ENCODE data around the gene MSGN1.
"Not testable (repeated sequence)": the region's sequence is repeated elsewhere in the genome, so short reads cannot be mapped to it uniquely, and the experiment has no call there.

The MSGN1 gene

DNA sequence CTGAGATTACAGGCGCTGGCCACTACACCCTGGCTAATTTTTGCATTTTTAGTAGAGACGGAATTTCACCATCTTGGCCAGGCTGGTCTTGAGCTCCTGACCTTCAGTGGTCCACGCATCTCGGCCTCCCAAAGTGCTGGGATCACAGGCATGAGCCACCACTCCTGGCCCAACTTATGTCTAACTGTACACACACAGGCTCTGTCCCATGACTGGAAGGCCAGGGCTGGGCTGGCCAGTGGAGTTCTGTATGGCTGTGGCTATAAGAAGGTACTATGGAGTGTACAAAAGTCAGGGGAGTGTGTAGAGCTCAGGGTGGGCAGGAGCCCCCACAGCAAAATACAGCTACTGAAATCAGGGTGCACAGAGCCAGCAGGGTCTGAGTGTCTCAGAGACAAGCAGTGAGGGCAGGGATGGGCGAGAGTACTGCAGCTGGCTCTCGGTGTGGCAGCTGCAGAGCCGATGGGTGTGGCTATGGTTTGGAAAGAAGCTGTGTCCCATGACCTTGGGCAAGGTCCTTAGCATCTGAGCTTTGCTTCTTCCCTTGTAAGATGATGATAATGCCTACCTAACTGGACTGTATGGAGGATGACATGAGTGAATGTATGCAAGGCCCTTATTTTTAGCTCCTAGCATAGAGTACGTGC lies 10.4 kb upstream of the MSGN1 start:
- no peak for DNase-seq

DNA sequence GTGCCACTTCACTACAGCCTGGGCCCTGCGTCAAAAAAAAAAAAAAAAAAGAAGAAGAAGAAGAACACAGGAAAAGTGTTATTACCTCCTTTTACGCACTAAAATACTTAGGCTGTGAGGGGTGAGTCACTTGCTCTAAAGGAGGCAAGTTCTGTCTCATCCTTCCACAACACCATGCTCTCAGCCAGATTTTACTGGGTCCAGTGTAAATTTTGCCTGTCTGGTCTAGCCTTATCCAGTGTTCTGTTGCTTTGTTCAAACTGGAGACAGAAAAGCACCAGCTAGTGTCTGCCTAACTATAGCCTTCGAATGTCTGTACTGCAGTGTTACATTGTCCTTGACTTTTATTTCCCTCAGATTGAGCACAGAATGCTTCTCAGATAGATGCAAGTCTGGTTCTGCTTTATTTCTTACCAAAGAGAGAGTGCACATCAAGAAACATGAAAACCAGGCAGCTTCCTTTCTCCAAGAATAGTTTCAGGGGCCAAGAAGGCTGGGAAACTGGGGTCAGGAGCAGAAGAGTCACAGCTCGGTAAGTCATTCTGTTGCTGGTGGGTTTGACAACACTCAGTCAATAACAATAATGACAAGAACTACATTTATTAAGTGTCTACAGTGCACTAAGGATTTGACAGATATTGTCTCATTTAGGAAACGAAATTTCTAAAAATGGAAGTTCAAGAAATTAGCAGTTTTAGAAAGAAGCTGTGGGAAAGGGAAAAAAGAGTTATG lies 3.1 kb upstream of the MSGN1 start:
- no peak for DNase-seq

DNA sequence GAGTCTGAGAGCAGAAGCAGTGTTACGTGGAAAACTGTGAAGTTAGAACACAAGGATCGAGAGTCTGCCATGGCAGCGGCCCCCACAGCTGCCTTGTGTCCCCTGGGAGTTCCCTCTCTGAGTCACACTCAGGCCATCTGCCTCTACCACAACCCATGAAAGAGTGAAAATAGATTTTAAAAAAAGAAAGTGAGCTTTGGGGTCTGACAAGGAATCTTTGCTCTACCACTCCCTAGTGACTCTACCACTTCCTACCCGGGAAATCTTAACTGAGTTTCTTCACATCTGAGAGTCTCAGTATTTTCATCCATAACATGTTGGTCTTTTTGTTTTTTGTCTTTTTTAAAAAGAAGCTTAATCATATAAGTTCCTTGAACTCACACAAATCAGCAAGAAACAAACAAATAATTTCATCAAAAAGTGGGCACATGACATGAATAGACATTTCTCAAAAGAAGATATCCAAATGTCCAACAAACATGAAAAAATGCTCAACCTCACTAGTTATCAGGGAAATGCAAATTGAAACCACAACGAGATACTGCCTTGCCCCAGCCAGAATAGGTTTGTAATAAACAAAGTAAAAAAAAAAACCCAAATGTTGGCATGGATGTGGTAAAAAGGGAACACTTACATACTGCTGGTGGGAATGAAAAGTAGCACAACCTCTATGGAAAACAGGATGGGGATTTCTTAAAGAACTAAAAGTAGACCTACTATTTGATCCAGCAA lies 2.4 kb upstream of the MSGN1 start:
- no peak for DNase-seq

DNA sequence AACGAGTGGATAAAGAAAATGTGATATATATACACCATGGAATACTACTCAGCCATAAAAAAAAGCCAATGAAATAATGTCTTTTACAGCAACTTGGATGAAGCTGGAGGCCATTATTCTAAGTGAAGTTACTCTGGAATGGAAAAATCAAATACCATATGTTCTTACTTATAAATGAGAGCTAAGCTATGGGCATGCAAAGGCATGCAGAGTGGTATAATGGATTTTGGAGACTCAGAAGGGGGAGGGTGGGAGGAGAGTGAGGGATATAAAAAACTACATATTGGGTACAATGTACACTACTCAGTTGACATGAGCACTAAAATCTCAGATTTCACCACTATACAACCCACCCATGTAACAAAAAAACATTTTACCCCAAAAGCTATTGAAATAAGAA lies 1.7 kb upstream of the MSGN1 start:
- no peak for DNase-seq

DNA sequence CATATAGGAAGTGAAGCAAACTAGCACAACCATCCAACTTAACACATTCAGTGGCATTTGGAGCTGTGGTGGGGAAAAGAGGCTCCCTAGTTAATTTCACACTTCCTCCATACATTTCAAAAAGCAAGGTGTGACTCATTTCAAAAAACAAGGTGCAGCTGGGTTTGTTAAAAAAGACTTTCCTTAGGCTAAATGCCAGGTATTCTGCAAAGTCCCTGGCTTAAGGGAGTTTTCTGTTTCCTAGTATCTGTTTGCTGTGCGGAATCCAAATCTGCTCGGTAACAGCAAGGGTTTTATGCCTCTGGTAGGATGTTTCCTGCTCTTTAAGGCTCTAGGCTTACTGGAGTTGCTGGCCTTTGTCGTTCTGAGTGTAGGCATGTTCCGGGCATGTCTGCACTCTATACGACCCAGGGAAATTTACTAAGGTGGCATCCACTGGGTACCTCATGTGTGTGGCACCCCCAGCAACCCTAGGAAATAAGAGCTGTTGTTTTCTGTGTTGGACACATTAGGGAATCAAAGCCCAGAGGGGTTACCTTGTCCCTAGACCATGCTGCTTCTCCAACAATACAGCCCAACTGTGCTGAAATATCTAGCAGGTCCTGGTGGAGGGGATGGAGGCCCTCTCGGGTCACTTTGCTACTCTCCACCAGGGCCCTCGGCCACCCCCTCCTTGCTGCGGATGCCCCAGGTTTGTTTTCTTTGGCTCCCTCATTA lies 634 bp upstream of the MSGN1 start:
- no peak for DNase-seq

DNA sequence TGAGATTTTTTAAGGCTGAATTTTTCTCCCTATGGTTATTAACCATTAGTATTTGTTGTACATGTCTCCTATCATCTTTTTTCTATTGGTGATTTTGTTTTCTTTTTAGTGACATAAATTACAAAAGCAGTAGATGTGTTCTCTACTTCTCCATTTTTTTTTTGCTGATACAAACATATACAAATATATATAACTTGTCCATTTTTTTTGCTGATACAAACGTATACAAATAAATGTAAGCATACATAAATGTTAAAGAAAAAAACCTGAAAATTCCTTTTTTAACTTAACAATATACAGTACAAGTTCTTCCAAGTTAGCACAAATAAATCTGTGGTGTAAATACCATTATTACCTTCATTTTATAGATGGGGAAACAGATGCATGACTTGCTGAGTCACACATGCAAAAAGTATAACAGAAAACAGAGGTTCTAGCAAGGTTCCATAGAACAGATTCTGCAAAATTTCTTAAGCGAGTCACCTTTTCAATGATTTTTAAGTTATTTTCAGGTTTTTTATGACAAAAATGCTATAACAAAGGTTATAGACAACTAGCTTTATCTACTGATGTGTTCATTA lies 2.1 kb downstream of the MSGN1 start:
- DNase-seq, result no peak

DNA sequence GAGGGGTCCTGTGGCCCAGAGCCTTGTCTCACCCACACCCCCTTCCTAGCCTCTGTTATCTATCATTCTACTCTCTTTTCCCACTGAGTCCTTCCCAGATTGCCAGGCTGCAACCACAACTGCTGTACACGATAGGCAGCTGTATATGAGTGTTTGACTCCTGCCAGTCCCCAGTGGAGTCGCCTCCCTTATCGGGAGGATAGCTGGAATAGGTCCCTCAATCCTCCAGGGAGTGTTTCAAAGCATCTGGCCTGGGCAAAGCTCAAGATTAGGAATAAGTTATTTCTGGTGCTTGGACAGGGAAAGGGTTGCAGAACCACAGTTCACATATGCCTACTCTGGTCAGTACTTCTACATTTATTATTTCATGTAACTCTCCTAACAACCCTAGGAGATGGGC lies 4.8 kb downstream of the MSGN1 start:
- no peak for DNase-seq

DNA sequence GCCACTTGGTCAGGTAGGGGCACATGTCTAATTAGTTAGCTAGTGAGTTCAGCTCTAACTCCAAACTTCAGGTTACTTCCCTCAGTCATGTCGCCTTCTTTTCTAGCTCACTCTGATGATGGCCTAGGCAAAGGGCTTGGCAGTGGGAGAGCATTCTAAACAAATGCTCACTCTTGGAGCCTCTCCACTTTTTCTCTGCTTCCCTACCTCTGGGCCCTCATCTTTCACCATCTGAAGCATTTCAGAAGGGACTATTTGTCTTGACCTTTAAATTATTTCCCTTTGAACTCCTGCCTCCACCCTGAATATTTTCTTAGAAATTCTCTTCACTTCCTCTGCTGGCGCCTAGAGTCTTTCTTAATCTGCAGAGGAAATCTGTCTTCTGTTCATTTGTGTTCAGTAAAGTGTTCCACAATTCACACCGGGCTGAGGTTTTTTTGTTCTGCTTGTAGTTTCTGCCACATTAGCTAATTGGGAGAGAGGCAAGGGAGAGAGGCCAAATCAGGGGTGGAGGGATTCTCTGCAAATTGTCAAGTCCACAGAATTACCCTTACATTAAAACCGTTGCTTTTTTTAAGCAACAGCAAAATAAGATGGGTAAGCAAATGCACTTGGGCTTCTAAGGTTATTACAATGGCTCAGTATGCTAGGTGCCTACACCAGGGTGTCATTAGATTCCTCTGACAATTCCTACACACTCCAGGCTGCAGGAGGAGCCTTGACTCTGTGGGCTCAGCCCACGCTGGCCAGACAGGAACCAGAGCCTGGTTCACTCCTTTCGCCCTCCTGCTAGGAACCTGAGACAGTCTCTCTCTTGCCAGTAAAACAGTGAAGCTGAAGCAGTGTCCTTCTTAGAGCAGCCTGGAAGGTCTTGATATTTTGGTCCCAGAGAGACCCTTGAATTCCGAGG lies 5.5 kb downstream of the MSGN1 start:
- DNase-seq, result no peak

DNA sequence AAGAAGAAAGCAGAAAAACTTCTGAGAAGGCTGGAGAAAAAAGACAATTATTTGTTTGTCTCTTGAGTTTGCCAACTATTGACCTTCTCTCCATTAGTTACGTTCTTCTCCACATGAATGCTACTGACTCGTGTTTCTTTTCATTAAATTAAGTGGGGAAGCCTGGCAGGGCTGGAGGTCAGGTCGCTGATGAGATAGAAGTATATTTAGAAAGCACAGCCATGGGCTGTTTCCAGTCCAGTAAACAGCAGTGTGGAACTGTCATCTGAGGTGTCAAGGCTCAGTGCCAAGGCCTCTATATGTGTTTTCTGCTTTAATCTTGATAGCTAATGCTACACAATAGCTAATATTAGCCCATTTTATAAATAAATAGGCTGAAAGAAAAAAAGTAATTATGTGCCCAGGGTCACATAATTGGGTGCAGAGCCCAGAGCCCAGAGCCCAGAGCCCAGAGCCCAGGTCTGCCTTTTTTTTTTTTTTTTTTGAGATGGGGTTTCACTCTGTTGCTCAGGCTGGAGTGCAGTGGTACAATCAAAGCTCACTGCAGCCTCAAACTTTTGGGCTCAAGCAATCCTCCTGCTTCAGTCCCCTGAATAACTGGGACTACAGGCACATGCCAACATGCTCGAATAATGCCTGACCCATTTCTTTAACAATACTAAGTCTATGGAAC lies 6.3 kb downstream of the MSGN1 start:
- no peak for DNase-seq

DNA sequence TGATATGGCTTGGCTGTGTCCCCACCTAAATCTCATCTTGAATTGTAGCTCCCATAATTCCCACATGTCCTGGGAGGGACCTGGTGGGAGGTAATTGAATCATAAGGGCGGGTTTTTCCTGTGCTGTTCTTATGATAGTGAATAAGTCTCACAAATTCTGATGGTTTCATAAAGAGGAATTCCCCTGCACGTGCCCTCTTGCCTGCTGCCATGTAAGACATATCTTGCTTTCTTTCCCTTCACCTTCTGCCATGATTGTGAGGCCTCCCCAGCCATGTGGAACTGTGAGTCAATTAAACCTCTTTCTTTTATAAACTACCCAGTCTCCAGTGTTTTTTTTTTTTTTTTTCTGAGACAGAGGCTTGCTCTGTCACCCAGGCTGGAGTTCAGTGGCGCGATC lies 7.4 kb downstream of the MSGN1 start:
- DNase-seq, result not testable (repeated sequence)

DNA sequence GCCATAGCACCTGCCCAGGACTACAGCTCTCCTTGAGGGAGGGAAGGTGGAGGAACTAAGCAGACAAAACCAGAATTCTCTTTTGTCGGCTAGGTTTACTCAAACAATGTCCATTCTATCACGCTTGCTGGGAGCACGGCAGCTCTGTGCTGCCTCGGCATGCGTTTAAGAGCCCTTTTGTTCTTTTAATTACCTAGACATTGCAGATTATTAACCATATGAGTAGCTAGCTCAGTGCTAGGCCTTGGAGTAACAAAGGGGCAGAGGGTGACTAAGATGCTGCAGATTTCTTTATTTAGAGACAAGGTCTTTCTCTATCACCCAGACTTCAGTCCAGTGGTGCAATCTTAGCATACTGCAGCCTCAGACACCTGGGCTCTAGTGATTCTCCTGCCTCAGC lies 11.1 kb downstream of the MSGN1 start:
- DNase-seq, result no peak

DNA sequence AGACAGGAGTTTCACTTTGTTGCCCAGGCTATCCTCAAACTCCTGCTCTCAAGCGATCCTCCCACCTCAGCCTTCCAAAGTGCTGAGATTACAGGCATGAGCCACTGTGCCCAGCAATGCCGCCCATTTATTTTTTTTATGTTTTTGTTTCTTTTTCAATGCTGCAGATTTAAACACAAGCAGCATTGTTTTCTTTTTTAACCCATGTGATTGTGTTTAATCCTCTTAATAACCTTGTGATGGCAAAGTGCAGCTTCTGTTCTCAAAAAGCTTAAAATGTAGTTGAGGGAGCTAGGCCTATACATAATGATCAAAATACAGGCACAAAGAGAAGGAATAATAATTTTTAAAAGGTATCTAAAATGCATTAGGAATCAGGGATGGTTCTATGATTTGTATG lies 11.5 kb downstream of the MSGN1 start:
- no peak for DNase-seq

DNA sequence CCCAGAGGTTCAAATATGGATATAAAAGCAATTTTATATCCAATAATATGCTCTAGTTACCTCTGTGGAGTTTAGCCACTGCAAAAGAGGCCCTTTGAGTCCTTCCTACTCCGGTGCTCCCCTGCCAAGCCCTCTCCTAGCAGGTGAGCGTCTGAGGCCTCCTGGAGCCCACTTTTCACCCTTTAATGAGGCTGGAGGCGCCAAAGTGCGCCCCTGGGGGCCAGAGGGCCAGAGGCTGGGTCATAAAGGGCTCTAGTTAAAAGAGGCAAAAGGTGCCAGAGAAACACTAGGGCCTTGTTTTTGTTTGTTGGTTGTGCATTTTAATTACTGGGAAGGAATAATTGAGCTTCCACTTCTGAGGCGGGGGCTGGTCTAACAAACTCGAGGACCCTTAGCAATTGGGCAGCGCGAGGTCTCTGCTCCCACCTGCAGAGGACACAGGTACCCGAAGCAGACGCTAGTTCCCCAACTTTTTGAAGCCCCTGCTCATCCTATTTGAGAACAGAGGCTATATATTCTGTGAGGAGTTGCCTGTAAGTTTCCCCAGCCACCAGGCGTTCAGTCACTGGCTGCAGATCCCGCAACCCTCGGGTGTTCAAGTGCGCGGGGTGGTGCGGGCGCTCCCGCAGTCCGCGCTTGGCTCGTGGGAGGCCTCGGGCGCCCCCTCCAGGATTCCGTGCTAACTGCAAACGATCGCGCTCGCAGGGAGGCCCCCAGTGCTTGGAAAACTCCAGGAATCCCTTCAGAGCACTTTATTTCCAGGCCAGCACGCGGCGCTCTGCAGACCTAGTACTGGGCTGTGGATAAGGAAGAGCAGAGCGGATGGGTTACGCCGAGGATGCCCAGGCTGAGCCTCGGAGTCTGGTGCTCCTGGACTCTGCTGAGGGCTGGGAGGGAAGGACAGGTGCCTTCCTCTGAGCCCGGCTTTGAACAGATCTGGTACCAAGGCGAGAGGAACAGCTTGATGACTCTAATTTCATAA lies 14.1 kb downstream of the MSGN1 start:
- DNase-seq, result peak; percentile 22

DNA sequence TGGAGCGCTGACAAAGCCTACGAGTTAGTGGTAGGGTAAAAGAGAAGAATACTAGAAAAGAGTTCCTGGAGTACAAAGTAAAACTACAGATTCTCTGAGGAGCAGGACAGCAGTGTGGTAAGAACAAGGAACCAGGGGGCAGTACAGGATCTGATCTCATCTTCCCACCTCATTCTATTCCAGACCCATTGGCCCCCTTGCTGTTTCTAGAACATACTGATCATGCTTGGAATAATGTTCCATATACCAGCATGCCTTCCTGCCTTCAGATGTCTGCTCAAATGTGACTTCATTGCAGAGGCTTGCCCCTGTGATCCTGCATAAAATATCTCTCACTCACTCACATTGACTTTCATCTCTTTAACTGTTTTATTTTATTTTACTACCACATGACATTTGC lies 19.3 kb downstream of the MSGN1 start:
- no peak for DNase-seq

DNA sequence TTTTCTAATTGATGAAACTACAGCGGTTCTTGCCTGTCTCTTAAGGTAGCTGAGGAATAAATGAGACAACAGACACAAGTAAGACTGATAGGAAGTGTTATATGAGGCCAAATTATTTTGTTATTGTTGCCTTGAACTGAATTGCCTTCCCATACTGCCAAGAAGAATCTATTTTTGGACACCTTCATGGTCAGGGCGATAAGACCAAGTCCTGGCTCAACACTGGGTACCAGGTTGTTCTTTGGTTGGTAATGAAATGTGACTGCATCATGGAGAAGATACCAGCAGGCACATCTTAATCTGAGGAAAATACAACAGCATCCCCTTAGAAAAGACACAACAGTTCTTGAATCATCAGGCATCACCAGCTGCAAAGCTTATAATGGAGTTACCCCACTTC lies 23.7 kb downstream of the MSGN1 start:
- DNase-seq, result no peak

DNA sequence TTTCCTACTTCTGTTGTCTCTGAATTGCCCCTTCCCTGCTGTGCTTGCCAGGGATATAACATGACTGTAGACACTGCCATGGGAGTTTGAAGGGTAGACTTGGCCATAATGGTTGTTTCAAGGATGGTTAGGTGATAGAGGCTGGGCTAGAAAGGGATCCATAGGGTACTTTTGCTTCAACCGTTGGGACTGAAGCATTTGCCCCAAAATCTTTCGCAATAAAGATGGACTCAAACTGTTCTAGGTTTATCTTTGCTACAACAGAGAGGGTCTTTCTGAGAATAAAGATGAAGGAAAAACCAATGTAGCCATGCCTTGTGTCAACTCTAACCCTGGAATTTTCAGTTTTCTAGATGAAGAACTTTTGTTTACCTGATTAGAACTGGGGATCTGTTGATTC lies 27.2 kb downstream of the MSGN1 start:
- DNase-seq, result no peak

DNA sequence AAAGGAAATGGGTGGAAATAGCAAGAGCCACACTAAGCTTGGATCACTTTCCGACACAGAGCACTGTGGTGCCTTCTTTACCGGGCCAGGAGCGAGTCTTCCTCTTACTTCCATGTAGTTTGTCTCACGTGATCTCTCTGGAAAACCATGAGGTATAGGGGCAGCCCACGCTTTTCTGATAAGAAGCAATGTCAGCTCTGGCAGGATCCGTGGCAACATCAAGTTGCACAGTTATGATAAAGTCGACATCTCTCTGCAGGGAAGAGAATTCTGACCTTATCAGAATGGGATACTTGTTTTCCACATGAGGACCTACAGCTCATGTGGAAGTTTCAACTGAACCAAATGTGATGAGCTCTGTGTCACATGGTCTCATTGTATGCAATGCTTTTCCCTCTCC lies 29.5 kb downstream of the MSGN1 start:
- no peak for DNase-seq

DNA sequence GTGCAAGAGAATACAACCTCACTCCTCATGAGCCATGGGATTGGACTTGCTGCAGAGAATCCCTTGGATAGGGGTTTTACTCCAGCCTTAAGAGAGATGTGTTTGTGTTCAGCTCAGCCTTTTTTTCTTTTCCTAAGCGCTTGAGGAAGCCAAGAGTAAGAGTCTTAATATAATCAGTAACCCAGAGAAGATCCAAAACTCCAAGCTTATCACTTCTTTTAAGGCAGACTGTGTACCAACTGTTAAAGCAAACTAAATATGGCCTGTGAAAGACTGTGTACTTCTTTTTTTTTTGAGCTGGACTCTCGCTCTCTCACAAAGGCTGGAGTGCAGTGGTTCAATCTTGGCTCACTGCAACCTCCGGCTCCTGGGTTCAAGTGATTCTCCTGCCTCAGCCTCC lies 30.4 kb downstream of the MSGN1 start:
- DNase-seq, result no peak

DNA sequence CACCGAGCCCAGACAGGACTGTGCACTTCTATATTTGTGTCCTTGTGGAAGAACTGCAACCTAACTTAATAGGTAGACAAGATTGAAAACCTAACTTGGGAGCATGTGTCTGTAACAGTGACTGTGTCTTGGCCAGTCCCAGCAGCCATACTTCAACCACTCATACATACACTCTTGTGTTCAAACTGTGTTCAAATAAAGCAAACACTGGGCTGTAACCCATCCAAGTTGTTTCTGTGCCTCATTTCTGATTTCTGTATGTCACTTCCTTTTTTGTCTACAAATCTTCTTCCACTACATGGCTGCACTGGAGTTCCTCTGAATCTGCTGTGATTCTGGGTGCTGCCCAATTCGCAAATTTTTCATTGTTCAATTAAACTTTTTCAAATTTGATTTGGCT lies 31.0 kb downstream of the MSGN1 start:
- DNase-seq, result no peak

DNA sequence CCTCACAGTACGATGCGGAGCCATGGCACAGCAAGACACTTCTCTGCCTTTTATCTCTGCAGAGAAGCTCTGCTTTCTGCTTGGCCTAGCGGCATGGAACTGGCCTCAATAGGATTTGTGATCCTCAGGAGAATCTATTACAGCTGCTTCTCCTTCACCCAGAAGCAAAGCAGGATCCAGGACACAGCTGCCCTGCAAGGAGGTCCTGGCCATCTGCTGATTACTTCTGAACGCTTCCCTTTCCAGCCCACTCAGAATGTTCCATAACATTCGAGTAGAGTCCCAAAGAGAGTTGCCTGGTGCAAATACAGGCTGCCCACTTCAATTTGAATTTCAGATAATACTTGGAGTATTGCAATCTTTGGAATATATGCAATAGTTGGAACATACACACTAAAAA lies 33.0 kb downstream of the MSGN1 start:
- DNase-seq, result no peak

Measured in CD4-positive, alpha-beta T cell treated with Interleukin-10 for 1 hour (primary cell).